Measurements from ENCODE around the gene NDN.

The NDN gene

GRCh38 chr15:23690015-23690414 lies 2.9 kb upstream of the NDN start:
- TF ChIP-seq, protein P1, sequence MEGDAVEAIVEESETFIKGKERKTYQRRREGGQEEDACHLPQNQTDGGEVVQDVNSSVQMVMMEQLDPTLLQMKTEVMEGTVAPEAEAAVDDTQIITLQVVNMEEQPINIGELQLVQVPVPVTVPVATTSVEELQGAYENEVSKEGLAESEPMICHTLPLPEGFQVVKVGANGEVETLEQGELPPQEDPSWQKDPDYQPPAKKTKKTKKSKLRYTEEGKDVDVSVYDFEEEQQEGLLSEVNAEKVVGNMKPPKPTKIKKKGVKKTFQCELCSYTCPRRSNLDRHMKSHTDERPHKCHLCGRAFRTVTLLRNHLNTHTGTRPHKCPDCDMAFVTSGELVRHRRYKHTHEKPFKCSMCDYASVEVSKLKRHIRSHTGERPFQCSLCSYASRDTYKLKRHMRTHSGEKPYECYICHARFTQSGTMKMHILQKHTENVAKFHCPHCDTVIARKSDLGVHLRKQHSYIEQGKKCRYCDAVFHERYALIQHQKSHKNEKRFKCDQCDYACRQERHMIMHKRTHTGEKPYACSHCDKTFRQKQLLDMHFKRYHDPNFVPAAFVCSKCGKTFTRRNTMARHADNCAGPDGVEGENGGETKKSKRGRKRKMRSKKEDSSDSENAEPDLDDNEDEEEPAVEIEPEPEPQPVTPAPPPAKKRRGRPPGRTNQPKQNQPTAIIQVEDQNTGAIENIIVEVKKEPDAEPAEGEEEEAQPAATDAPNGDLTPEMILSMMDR (IDR thresholded peaks at IDR 0.05; ENCODE audit: insufficient read depth, low read length) = no peak
- TF ChIP-seq GABPA (IDR thresholded peaks at IDR 0.05; ENCODE audit: low read depth) (no peak), POLR2AphosphoS5 (IDR thresholded peaks at IDR 0.05; ENCODE audit: low read depth) (no peak), SPI1 (IDR thresholded peaks at IDR 0.05; ENCODE audit: borderline replicate concordance, low read depth) (no peak)
- TF ChIP-seq, protein P2, sequence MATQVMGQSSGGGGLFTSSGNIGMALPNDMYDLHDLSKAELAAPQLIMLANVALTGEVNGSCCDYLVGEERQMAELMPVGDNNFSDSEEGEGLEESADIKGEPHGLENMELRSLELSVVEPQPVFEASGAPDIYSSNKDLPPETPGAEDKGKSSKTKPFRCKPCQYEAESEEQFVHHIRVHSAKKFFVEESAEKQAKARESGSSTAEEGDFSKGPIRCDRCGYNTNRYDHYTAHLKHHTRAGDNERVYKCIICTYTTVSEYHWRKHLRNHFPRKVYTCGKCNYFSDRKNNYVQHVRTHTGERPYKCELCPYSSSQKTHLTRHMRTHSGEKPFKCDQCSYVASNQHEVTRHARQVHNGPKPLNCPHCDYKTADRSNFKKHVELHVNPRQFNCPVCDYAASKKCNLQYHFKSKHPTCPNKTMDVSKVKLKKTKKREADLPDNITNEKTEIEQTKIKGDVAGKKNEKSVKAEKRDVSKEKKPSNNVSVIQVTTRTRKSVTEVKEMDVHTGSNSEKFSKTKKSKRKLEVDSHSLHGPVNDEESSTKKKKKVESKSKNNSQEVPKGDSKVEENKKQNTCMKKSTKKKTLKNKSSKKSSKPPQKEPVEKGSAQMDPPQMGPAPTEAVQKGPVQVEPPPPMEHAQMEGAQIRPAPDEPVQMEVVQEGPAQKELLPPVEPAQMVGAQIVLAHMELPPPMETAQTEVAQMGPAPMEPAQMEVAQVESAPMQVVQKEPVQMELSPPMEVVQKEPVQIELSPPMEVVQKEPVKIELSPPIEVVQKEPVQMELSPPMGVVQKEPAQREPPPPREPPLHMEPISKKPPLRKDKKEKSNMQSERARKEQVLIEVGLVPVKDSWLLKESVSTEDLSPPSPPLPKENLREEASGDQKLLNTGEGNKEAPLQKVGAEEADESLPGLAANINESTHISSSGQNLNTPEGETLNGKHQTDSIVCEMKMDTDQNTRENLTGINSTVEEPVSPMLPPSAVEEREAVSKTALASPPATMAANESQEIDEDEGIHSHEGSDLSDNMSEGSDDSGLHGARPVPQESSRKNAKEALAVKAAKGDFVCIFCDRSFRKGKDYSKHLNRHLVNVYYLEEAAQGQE (IDR thresholded peaks at IDR 0.05; ENCODE audit: insufficient replicate concordance, low read depth) = no peak
- Histone ChIP-seq H3K27me3 (ENCODE audit: insufficient read depth, poor library complexity, severe bottlenecking) (no peaks in the 10 kb centered on the region), H3K4me3 (replicated peaks; ENCODE audit: insufficient read depth, low read length) (no peak overlapping the region), H3K27ac (replicated peaks) (no peak overlapping the region)
- no peak for DNase-seq (ENCODE audit: low read depth in 1 of 2, low spot score in 1 of 2)

DNA sequence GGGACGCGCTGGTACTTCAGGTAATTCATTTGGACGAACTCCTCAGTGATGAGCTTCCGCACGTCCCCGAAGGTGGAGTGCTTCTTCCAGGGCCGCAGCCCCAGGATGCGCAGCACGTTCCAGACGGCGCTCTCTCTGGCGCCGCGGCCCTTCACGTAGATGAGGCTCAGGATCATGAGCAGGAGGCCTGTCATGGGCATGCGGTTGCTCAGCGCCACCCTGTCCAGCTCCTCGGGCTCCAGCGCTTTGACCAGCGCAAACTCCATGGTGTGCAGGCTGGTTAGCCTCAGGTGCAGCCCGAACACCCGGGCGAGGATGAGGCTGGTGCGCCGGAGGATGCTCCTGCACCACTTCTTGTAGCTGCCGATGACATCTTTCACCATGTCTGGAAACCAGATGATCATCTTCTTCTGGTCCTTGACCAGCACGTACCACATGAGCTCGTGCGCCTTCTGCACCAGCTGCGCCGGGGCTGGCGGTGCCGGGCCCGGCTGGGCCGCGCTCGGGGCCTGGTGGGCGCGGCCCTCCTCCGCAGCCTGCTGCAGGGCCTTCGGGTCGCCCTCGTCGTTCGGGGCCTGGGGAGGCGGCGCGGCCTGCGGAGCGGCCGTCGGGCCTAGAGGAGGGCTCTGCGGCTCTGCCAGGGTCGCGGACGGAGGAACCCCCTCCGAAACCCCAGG lies 501 bp downstream of the NDN start:
- Histone ChIP-seq H3K4me3 (replicated peaks; ENCODE audit: insufficient read depth, low read length) (no peak overlapping the region), H3K27me3 (ENCODE audit: insufficient read depth, poor library complexity, severe bottlenecking) (no peaks in the 10 kb centered on the region), H3K27ac (replicated peaks) (no peak overlapping the region)
- TF ChIP-seq GABPA (IDR thresholded peaks at IDR 0.05; ENCODE audit: low read depth) (no peak), SPI1 (IDR thresholded peaks at IDR 0.05; ENCODE audit: borderline replicate concordance, low read depth) (no peak), POLR2AphosphoS5 (IDR thresholded peaks at IDR 0.05; ENCODE audit: low read depth) (no peak)
- TF ChIP-seq, protein P2 (IDR thresholded peaks at IDR 0.05; ENCODE audit: insufficient replicate concordance, low read depth) = no peak
- TF ChIP-seq, protein P1 (IDR thresholded peaks at IDR 0.05; ENCODE audit: insufficient read depth, low read length) = no peak
- DNase-seq (ENCODE audit: low read depth in 1 of 2, low spot score in 1 of 2) = no peak

GRCh38 chr15:23671481-23671880 lies 15.6 kb downstream of the NDN start:
- TF ChIP-seq POLR2AphosphoS5 (IDR thresholded peaks at IDR 0.05; ENCODE audit: low read depth) = no peak
- no peak for TF ChIP-seq GABPA (IDR thresholded peaks at IDR 0.05; ENCODE audit: low read depth)
- Histone ChIP-seq H3K27ac (replicated peaks) (no peak overlapping the region), H3K4me3 (replicated peaks; ENCODE audit: insufficient read depth, low read length) (no peak overlapping the region), H3K27me3 (ENCODE audit: insufficient read depth, poor library complexity, severe bottlenecking) (no peaks in the 10 kb centered on the region)
- DNase-seq (ENCODE audit: low read depth in 1 of 2, low spot score in 1 of 2) = no peak

- no peak for DNase-seq (ENCODE audit: low read depth in 1 of 2, low spot score in 1 of 2)
- TF ChIP-seq POLR2AphosphoS5 (IDR thresholded peaks at IDR 0.05; ENCODE audit: low read depth) = no peak
- TF ChIP-seq, protein P1 (IDR thresholded peaks at IDR 0.05; ENCODE audit: insufficient read depth, low read length) = no peak
- TF ChIP-seq GABPA (IDR thresholded peaks at IDR 0.05; ENCODE audit: low read depth) = no peak
- TF ChIP-seq, protein P2 (IDR thresholded peaks at IDR 0.05; ENCODE audit: insufficient replicate concordance, low read depth) = no peak
- no peak for TF ChIP-seq SPI1 (IDR thresholded peaks at IDR 0.05; ENCODE audit: borderline replicate concordance, low read depth)
- Histone ChIP-seq H3K27me3 (ENCODE audit: insufficient read depth, poor library complexity, severe bottlenecking) (no peaks in the 10 kb centered on the region), H3K4me3 (replicated peaks; ENCODE audit: insufficient read depth, low read length) (no peak overlapping the region), H3K27ac (replicated peaks) (no peak overlapping the region)
These were observed 16.1 kb downstream of the NDN start for GRCh38 chr15:23670970-23671369.
